ENCODE data around the gene TCEAL3.

DNA sequence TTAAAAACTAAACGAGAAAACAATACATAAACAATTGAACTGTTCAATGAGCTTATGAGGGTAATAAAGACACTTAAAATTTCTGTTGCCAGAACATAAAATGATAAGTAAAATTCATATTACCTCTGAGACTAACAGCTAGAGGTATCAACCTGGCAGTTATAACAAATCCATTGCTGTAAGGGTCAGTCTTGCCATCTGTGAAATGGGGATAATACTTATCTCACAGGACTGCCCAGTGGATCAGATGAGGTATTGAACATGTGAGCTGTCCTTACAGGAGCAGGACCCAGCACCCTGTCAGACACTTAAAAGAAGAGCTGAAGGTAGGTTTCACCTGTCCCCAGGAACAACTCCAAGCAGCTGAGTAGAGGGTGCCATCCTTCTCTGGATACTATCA, 2.5 kb downstream of the TCEAL3 start:
- TF ChIP-seq GATA3 (IDR thresholded peaks at IDR 0.05; ENCODE audit: low read depth, low read length) (no peak), GATA2 (IDR thresholded peaks at IDR 0.05; ENCODE audit: low read depth, low read length) (no peak)

Measured in SH-SY5Y (cell line).